Stimulated activated CD4-positive, alpha-beta T cell treated with anti-CD3 and anti-CD28 coated beads, Interleukin-4, amount 100 ng/mL, for 1 hour (primary cell): Measurements from ENCODE around the gene KCNMA1.
"Not testable (repeated sequence)": the region's sequence is repeated elsewhere in the genome, so short reads cannot be mapped to it uniquely, and the experiment has no call there.

ENCODE experiments used
- DNase-seq: peaks from one replicate; pipeline ENCODE4 v3.0.0-alpha.2; 2020

The KCNMA1 gene

GRCh38 chr10:77527839-77528238 is 109.8 kb downstream of the KCNMA1 start:
- no peak for DNase-seq

- DNase-seq = no peak
Observed at GRCh38 chr10:77526868-77527617, 110.6 kb downstream of the KCNMA1 start.

- DNase-seq = no peak
Observed at GRCh38 chr10:77524281-77524711, 113.3 kb downstream of the KCNMA1 start.

GRCh38 chr10:77522268-77522809 is 115.3 kb downstream of the KCNMA1 start:
- no peak for DNase-seq

- DNase-seq = no peak
Observed at GRCh38 chr10:77520995-77521394, 116.6 kb downstream of the KCNMA1 start.

GRCh38 chr10:77520290-77520689 is 117.3 kb downstream of the KCNMA1 start:
- no peak for DNase-seq

GRCh38 chr10:77519791-77520190 is 117.8 kb downstream of the KCNMA1 start:
- DNase-seq = not testable (repeated sequence)

GRCh38 chr10:77518910-77519274 is 118.7 kb downstream of the KCNMA1 start:
- no peak for DNase-seq

GRCh38 chr10:77518241-77518909 is 119.2 kb downstream of the KCNMA1 start:
- DNase-seq = no peak

GRCh38 chr10:77516575-77516974 is 121.0 kb downstream of the KCNMA1 start:
- DNase-seq = no peak

GRCh38 chr10:77514870-77515269 is 122.7 kb downstream of the KCNMA1 start:
- no peak for DNase-seq

GRCh38 chr10:77513781-77514331 is 123.8 kb downstream of the KCNMA1 start:
- DNase-seq = no peak

- no peak for DNase-seq
Observed at GRCh38 chr10:77513220-77513619, 124.4 kb downstream of the KCNMA1 start.

- DNase-seq = no peak
Observed at GRCh38 chr10:77512219-77512578, 125.4 kb downstream of the KCNMA1 start.

GRCh38 chr10:77511498-77512218 is 126.0 kb downstream of the KCNMA1 start:
- DNase-seq = no peak

GRCh38 chr10:77510695-77511094 is 126.9 kb downstream of the KCNMA1 start:
- no peak for DNase-seq

- DNase-seq = no peak
Observed at GRCh38 chr10:77510294-77510693, 127.3 kb downstream of the KCNMA1 start.

GRCh38 chr10:77509391-77509790 is 128.2 kb downstream of the KCNMA1 start:
- no peak for DNase-seq

GRCh38 chr10:77507291-77507880 is 130.2 kb downstream of the KCNMA1 start:
- DNase-seq = no peak

- DNase-seq = no peak
Observed at GRCh38 chr10:77506517-77507200, 130.9 kb downstream of the KCNMA1 start.

GRCh38 chr10:77505431-77506334 is 131.9 kb downstream of the KCNMA1 start:
- no peak for DNase-seq
